ENCODE measurements around the gene KCNJ6. TPM values are rescaled to one million over a fixed set of nuclear protein-coding genes. Genes with fewer than 3 reads are reported as not detected.

The KCNJ6 gene
- total RNA-seq, 1 experiment from 2014 or later: 1.2 TPM

- Histone ChIP-seq H3K4me2 (ENCODE audit: insufficient read depth, insufficient read length, low read length) (no peak overlapping the region), H4K5ac (ENCODE audit: insufficient read length, low read depth, low read length) (no peak overlapping the region), H2AK5ac (ENCODE audit: insufficient read length, low read length) (no peak overlapping the region), H3K9me3 (ENCODE audit: control insufficient read depth, low read depth, low read length) (no peaks in the 10 kb centered on the region), H3K9ac (ENCODE audit: extremely low read depth, insufficient read length, low read length) (no peak overlapping the region), H4K91ac (ENCODE audit: insufficient read length, low read depth, low read length) (no peak overlapping the region), H3K23ac (ENCODE audit: insufficient read length, low read depth, low read length) (no peak overlapping the region), H3K79me2 (ENCODE audit: insufficient read depth, low read length) (no peaks in the 10 kb centered on the region), H2BK5ac (ENCODE audit: insufficient read length, low read length) (no peak overlapping the region), H3K79me1 (ENCODE audit: insufficient read depth, low read depth, low read length, poor library complexity, severe bottlenecking) (no peaks in the 10 kb centered on the region), H2BK120ac (ENCODE audit: low read depth, low read length, poor library complexity, severe bottlenecking) (no peak overlapping the region), H3K27me3 (ENCODE audit: insufficient read depth, low read length) (no peaks in the 10 kb centered on the region), H3K14ac (ENCODE audit: insufficient read depth, low read length) (no peak overlapping the region), H3K27ac (ENCODE audit: insufficient read length, low read depth, low read length) (no peak overlapping the region), H3K23me2 (ENCODE audit: insufficient read length, low read depth, low read length, poor library complexity, severe bottlenecking) (peaks cover 2% of the 10 kb centered on the region), H2BK12ac (ENCODE audit: insufficient read length, low read depth, low read length) (no peak overlapping the region), H3K4ac (ENCODE audit: low read depth, low read length) (no peak overlapping the region), H2BK20ac (ENCODE audit: low read depth, low read length, poor library complexity, severe bottlenecking) (no peak overlapping the region), H2BK15ac (ENCODE audit: low read depth, low read length) (no peak overlapping the region), H4K20me1 (ENCODE audit: control insufficient read depth, insufficient read depth, insufficient read length) (no peaks in the 10 kb centered on the region), H3K18ac (ENCODE audit: insufficient read length, low read depth, low read length) (no peak overlapping the region), H2AFZ (ENCODE audit: low read length) (no peak overlapping the region), H3K4me1 (ENCODE audit: insufficient read depth, low read length) (peaks cover 8% of the 10 kb centered on the region; the same call in 1 of the 2 replicates), H3T11ph (ENCODE audit: low read length) (no peak overlapping the region), H3K56ac (ENCODE audit: insufficient read length, low read depth, low read length) (no peak overlapping the region), H4K8ac (replicated peaks; ENCODE audit: insufficient read length, low read depth, low read length) (no peak overlapping the region)
- Mint-ChIP-seq H3K27ac (peak overlapping the region in 1 of 3 experiments; percentile 22; a peak in 1 of 7 replicates), H3K36me3 (ENCODE audit: insufficient read depth in 1 of 3, low read depth in 3 of 3) (peaks cover 7 to 23% (median 8%) of the 10 kb centered on the region in 3 experiments; a peak in 6 of 7 replicates), H3K9me3 (peaks cover 6 to 8% of the 10 kb centered on the region in 2 experiments; a peak in 4 of 5 replicates), H3K4me3 (no peak overlapping the region), H3K27me3 (ENCODE audit: low read depth) (no peaks in the 10 kb centered on the region; the same call in 1 of the 2 replicates), H3K4me1 (peaks cover 26 to 41% of the 10 kb centered on the region in 2 experiments)
- no peak for DNase-seq
- TF ChIP-seq, protein P1, sequence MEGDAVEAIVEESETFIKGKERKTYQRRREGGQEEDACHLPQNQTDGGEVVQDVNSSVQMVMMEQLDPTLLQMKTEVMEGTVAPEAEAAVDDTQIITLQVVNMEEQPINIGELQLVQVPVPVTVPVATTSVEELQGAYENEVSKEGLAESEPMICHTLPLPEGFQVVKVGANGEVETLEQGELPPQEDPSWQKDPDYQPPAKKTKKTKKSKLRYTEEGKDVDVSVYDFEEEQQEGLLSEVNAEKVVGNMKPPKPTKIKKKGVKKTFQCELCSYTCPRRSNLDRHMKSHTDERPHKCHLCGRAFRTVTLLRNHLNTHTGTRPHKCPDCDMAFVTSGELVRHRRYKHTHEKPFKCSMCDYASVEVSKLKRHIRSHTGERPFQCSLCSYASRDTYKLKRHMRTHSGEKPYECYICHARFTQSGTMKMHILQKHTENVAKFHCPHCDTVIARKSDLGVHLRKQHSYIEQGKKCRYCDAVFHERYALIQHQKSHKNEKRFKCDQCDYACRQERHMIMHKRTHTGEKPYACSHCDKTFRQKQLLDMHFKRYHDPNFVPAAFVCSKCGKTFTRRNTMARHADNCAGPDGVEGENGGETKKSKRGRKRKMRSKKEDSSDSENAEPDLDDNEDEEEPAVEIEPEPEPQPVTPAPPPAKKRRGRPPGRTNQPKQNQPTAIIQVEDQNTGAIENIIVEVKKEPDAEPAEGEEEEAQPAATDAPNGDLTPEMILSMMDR (conservative IDR thresholded peaks at IDR 0.05): no peak
- no CpG with 5 or more reads among the region's 4 CpGs for WGBS (ENCODE audit: extremely low coverage, insufficient read length, low lambda C conversion rate)
Measured at GRCh38 chr21:37684547-37684946, 231.7 kb downstream of the KCNJ6 start.

Data from H9 (cell line).